Activated CD8-positive, alpha-beta memory T cell treated with anti-CD3 and anti-CD28 coated beads for 36 hours (primary cell): ENCODE results near the gene PMS1. TPM values are rescaled to one million over a fixed set of nuclear protein-coding genes. Genes with fewer than 3 reads are reported as not detected.

Source experiments
- CTCF ChIA-PET: fragments of 350-600 bp; sonication (Branson Sonifier 250); formaldehyde crosslinking; loops from one replicate; lab custom pipeline; 2021; ENCODE audit warnings: antibody characterized with exemption; lab: Charles Lee
- POLR2A ChIA-PET: fragments of 350-600 bp; sonication (Branson Sonifier 250); formaldehyde crosslinking; loops from one replicate; lab custom pipeline; 2021; ENCODE audit warnings: antibody characterized with exemption; lab: Charles Lee
- total RNA-seq, 2 experiments: library from RNA; stranded (reverse); gene quantifications; one replicate each; pipeline ENCODE4 v1.2.3, GENCODE V29; 2021

The PMS1 gene
- total RNA-seq, 2 experiments from 2014 or later: 46.1 to 48.2 TPM

DNA sequence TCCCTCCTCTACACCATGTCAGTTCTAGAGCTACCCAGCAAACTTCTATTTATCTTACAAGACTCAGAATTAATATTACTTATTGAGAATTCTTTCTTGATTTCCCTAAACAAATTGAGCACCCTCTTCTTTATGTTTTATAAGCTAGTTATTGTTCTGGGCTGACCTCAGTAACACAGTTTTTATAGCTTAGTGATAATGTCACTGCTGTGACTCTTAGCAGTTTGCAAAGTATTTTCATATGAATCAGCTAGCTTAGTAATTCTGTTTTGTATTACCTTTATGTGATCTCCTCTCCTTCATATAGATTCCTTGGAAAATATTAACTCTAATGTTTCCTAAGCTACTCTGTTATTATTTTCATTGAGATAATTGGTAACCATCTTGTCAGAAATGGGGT lies 114.9 kb downstream of the PMS1 start:
- POLR2A ChIA-PET: no interaction called here
- CTCF ChIA-PET: no interaction called here

DNA sequence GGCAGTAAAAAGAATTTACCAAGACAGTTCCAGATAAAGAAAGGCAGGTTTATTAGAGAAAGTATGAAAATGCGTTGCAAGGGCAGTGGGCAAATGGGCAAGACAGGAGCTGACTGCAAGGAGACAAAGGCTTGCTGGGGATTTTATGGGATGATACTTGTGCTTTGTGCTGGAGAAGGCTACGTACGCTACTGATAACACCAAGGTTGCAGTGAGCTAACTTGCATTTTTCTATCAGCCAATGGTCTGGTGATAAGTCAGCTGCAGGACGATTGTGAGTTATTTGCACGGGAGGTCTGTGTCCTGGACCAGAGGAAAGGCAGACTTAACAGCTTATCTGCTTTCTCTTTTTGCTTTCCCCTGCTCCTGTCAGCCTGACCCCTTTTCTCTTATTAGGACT lies 116.5 kb downstream of the PMS1 start:
- CTCF ChIA-PET: no interaction called here
- POLR2A ChIA-PET: no interaction called here

DNA sequence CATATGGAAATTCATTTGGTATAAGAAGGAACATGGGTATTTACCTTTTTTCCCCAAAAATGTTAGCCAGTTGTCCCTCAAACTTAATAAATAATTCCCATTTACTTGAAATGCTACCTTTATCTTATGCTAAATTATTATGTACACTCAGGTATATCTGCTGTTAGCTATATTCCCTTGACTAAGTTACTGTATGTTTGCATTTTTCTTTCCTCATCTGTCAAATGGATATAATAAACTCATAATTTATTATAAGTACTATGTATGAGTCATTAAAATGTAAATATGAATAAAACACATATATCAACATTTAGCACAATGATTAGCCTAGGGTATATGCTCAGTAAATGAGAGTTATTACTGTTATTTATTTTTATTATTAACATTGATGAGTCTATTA lies 117.4 kb downstream of the PMS1 start:
- POLR2A ChIA-PET: no interaction called here
- CTCF ChIA-PET: no interaction called here

DNA sequence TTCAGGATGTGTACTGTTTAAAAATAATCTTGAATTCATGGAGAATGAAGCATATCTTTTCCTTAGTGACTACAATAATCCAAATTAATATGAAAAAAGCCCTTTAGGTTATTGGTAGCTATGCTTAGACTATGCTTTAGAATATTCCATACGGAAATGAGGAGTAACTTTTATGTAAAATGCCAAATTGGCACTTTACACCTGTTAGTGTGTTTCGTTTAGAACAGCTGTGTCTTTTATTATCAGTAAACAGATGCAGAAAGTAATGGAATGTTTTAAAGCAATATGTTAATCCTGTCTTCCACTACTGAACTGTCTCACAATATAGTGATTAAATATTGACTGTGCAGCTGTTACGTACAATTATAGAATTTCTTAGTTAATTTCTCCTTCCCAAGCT lies 129.6 kb downstream of the PMS1 start:
- POLR2A ChIA-PET: no interaction called here
- CTCF ChIA-PET: no interaction called here

DNA sequence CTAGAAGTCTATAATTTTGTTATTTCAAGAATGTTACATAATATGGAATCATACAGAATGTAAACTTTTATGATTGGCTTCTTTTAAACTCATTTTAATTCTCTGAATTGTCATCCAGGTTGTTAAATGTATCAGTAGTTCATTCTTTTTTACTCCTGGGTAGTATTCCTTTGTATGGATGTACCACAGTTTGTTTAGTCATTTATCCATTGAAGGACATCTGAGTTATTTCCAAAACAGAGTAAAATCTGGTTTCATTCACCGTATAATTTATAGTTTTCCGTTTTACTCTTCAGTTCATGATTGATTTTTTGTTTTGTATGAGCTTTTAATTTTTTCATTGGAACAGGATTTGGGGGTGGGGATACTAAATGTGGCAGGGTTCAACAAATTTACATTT lies 132.4 kb downstream of the PMS1 start:
- ChIA-PET POLR2A (no interaction called here), CTCF (no interaction called here)

Other genes with a start within 250 kb of the PMS1 start
- gene SLC40A1, start 203.7 kb upstream of the PMS1 start, total RNA-seq: 1 to 10 TPM; 1.4 to 1.8 TPM
- gene ASNSD1, start 123.0 kb upstream of the PMS1 start, total RNA-seq: 10 to 100 TPM; 52.1 to 54.4 TPM
- gene ANKAR, start 109.8 kb upstream of the PMS1 start, total RNA-seq: 1 to 10 TPM; 3.8 to 4.6 TPM
- 10 to 100 TPM; 13.1 to 13.3 TPM for gene OSGEPL1, start 21.7 kb upstream of the PMS1 start, total RNA-seq
- gene ORMDL1, start 111 bp upstream of the PMS1 start, total RNA-seq: 10 to 100 TPM; 76.8 to 83.3 TPM